ENCODE results near the gene KLHDC7B.
A peak's percentile ranks its signal among the peaks of the same experiment; 100 is the strongest.
"Not testable (repeated sequence)": the region's sequence is repeated elsewhere in the genome, so short reads cannot be mapped to it uniquely, and the experiment has no call there.

KLHDC7B gene

DNA sequence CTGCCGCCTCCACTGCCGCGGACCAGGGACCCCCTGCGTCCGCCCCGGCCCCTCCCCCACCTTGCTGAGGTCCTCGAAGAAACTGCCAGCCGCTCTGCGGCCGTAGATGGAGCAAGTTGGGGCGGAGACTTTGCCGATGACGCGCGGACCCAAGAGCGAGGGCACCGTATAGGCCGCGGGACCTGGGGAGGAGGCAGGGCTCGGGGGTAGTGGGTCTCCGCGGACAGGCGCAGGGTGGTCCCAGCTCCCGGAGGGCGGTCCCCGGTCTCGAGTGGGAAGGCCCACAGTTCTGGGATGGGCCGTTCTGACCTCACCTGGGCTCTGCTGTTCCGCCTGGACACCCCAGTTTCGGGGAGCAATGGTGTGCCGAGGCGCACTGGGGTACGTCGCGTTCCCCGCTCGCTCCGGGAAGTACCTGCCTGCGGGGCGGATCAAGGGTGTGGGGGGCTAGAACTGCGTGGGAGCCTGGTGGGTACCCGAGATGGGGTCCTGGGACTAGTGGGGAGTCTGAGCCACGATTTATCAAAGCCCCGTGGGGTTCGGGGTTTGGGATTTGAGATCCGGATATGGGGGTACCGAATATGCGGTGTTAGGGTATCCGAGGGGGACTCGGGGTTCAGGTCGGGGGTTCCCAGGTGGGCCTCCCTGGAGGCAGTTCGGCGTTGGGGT is 14.7 kb upstream of the KLHDC7B start:
- peak; percentile 91 for DNase-seq

DNA sequence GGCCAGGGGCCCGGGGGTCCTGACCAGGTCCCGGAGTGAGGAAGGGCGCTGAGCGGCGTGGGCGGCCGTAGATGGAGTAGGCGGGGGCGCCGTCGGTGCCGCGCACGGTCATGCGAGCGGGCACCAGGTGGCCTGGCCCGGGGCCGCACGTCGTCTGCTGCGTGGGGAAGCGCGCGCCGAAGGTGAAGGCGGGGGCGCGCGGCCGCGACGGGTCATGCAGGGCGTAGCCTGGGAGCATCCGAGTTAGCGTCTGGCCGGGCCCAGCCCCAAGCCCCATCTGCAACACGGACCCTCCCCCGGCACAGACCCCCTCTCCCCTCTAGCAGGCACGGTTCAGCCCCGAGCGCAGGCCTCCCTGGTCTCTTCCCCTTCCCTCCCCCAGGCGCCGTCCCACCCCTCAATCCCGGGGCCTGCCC is 14.1 kb upstream of the KLHDC7B start:
- DNase-seq = peak; percentile 88

GRCh38 chr22:50531962-50532674 is 13.6 kb upstream of the KLHDC7B start:
- peak; percentile 67 for DNase-seq

GRCh38 chr22:50532824-50533796 is 12.6 kb upstream of the KLHDC7B start:
- no peak for DNase-seq

- DNase-seq = not testable (repeated sequence)
These were observed 11.6 kb upstream of the KLHDC7B start for GRCh38 chr22:50533856-50534711.

- no peak for DNase-seq
These were observed 10.6 kb upstream of the KLHDC7B start for GRCh38 chr22:50535113-50535512.

DNA sequence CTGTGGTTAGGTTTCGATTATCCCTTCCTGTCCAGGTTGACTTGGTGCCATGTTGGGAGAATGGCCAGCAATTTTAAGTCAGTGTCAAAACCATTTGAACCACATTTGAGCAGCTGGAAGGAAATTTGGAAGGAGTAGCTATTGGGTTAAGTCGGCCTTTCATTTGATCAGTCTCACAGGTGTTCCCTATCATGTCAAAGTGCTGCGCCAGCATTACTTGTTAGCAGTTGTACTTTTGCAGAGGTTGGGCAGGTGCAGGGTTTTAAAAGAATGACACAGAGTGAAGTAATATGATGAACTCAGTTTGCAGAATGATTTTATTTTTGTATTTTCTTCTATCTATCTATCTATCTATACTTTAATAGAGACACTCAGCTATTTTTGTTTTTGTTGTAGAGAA is 9.5 kb upstream of the KLHDC7B start:
- DNase-seq = no peak

DNA sequence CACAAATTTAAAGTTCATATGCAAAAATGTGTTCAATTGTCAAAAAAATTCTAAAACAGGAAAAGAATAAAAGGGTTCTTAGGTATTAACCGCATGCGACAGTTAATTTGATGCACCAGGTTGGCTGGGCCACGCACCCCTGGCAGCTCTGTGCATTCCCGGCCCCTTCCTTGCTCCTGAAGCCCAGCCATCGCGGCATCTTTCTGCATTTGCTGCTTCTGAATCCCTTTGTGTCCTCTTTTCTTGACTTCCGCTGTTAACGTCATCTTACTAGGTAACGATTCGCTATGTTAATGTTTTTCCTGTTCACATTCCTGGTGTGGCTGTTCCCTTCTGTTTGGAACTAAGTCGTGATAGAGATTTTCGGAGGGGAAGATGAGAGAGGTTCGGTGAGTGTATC is 7.9 kb upstream of the KLHDC7B start:
- no peak for DNase-seq

- no peak for DNase-seq
These were observed 5.3 kb upstream of the KLHDC7B start for GRCh38 chr22:50540381-50540780.

GRCh38 chr22:50541667-50542026 is 4.1 kb upstream of the KLHDC7B start:
- not testable (repeated sequence) for DNase-seq

DNA sequence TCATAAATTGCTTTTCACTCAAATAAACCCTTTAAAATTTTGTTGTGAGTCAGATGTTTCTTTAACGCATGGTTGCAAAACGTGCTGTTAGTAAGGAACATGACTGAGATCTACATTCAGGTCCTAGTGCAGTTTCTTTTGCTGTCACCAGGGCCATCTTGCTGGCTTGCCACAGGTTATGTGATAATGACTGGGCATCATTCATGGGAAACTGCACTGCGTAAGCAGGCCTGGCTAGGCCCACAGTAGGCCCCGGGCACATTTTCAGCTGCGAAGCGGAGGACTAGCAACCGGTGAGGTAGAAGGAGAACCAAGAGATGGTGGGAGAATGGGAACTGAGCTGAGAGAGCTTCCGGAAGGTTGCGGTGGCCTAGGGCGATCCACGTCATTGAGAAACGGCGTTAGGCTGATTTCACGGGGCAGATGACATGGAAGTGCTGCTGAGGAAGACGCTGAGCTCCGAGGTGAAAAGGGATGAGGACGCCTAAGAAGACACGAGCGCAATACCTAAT is 3.2 kb upstream of the KLHDC7B start:
- peak; percentile 77 for DNase-seq

- peak; percentile 93 for DNase-seq
These were observed 1.5 kb upstream of the KLHDC7B start for GRCh38 chr22:50544078-50544745.

DNA sequence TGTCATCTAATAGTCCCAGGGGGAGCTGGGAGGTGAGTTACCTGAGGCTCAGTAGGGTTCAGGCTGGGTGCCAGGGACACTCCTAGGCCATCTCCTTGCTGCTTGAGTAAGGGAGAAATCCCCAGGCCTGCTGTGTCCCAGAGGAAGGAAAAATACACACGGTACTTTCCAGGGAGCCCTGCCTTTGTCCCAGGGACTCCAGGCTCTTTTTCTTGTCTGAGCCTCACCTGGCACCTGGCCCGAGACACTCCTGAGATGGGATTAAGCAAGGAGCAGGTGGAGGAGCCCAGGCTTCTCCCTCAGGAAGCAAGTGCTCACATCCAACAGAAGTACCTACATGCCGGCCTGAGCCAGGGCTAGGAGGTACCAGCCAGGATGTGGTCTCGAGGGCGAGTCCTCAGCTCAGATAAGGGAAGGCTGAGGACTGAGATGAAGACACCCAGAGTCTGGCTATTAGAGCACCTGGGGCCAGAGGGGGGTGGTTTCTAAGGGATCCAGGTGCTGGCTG is 899 bp upstream of the KLHDC7B start:
- peak; percentile 72 for DNase-seq

DNA sequence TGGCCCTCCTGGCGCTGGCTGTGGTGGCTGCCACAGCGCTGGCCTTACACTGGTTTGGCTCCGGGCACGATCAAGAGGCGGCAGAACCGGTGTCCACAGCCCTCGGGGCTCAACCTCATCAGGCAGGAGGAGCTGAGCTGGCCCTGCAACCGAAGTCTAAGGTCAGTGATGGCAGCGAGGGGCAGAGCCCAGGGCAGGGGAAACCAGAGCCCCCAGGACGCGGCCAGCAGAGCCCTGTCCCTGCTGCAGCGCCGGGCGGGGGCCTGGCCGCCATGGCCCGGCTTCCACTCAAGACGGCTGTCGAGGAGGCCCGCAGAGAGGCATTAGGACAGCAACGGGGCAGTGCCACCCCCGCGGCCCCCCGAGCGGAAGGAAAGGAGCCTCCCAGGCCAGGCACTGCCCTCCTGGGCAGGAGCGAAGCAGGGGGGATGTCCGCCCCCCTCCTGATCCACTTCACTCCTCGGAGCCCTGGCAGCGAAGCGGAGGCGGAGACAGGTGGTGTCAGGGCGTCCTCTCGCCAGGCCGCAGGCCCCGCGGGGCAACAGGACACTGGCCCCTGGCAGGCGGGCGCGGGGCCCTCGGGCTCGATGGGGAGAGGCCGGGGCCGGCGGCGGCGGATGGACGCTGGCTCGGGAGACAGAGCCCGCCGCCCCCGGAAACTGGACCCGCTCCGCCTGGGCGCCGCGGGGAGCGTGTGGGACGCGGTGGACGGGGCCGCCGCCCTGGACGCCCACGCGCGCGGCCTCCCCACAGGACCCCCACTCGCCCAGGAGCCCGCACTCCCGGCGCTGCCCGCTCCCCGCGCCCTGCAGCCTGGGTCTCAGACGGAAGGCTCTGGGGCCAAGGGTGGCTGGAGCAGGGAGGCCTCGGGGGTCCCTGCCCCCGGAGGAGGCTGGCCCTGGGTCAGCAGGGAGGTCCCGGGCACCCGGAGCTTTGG is 895 bp downstream of the KLHDC7B start:
- DNase-seq = no peak

DNA sequence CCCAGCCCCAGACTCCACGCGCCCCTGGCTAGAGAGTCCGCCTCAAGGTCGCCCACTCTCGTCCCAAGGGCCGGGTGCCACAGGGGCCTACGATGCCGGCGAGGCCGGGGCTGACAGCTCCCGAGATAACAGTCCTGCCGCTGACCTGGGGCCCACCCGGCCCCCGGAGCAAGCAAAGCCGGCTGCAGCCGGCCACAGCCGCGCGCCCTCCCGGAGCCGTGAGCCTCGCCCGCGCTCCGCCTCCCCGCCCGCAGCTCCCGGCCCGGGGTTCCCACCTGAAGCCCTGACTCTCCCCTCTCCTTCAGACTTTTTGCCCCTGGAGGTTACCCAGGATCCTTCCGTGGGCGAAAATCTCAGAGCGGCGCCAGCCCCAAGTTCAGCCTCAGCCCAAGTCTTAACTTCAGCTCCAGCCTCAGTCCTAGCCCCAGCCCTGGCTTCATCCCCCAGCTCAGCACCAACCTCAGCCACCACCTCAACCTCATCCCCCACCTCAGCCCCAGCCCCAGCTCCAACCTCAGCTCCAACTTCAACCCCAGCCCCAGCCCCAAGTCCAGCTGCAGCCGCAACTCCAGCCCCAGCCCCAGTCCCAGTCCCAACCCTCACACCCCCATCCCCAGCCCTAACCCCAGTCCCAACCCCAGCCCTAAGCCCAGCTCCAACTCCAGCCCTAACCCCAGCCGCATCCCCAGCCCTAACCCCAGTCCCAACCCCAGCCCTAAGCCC is 1.7 kb downstream of the KLHDC7B start:
- DNase-seq = no peak

DNA sequence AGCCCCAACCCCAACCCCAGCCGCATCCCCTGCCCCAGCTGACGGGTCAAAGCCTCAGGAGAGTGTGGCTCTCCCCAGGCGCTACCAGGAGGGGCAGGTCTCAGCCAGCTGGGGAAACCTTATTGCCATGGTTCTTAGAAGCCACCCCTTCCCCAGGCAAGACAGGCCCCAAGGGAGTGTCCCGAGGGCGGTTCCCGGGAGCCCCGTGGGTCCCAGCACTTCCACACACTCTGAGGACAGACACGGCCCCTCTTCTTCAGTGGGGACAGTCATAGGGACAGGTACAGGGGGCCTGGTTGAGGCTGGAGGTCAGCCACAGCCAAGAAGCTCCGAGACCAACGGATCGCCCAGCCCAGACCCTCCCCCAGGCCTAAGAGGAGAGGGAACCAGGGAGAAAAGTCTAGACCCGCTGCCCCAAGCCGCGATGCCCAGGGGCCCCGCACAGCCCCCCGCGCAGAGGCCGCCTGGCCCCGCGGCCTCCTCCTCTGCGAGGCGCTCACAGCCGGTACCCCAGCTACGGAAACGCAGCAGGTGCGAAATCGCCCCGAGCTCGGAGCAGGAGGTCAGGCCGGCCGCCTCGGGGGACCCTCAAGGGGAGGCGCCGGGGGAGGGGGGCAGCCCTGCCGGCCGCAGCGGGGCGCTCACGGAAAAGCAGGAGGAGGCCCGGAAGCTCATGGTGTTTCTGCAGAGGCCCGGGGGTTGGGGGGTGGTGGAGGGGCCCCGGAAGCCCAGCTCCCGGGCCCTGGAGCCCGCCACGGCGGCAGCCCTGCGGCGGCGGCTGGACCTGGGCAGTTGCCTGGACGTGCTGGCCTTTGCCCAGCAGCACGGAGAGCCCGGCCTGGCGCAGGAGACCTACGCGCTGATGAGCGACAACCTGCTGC is 2.6 kb downstream of the KLHDC7B start:
- peak; percentile 83 for DNase-seq

DNA sequence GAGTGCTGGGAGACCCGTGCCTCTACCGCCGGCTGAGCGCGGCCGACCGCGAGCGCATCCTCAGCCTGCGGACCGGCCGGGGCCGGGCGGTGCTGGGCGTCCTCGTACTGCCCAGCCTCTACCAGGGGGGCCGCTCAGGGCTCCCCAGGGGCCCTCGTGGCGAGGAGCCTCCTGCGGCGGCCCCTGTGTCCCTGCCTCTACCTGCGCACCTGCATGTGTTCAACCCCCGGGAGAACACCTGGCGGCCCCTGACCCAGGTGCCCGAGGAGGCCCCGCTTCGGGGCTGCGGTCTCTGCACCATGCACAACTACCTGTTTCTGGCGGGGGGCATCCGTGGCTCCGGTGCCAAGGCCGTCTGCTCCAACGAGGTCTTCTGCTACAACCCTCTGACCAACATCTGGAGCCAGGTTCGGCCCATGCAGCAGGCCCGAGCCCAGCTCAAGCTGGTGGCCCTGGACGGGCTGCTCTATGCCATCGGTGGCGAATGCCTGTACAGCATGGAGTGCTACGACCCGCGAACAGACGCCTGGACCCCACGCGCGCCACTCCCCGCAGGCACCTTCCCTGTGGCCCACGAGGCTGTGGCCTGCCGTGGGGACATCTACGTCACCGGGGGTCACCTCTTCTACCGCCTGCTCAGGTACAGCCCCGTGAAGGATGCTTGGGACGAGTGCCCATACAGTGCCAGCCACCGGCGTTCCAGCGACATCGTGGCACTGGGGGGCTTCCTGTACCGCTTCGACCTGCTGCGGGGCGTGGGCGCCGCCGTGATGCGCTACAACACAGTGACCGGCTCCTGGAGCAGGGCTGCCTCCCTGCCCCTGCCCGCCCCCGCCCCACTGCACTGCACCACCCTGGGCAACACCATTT is 3.5 kb downstream of the KLHDC7B start:
- DNase-seq = no peak

DNA sequence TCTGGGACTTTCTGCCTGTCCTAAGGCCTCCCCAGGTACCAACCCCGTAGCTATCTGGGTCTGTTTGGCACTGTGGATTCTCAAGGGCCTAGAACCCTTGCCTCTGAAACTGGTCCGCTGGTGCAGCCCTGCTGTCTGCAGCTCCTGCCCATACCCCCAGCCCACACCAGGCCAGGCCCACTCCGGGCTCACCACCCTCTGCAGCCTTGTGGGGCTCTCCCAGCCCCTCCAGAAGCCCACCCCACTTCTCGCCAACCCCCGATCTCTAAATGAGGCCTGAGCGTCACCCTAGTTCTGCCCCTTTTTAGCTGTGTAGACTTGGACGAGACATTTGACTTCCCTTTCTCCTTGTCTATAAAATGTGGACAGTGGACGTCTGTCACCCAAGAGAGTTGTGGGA is 4.7 kb downstream of the KLHDC7B start:
- no peak for DNase-seq
